Transverse colon (tissue), 4 donors: Measurements from ENCODE around the gene B9D1.

Experiments
- CTCF ChIP-seq, 5 experiments: fragments of 200-600 bp in 3 of 5; fragments of 450-650 bp in 2 of 5; sonication (generic) in 3 of 5; IDR thresholded peaks; 1 replicate in 2 of 5; 2 replicates in 3 of 5; pipeline ENCODE4 v1.5.1; 2016 to 2017; ENCODE audit warnings: antibody characterized with exemption in 5 of 5, inconsistent platforms in 3 of 5, mild to moderate bottlenecking in 2 of 5, moderate library complexity in 1 of 5
- EP300 ChIP-seq: sonication (generic); formaldehyde crosslinking; IDR thresholded peaks from one replicate; pipeline ENCODE4 v1.6.1; 2017; ENCODE audit warnings: antibody characterized with exemption, low read depth
- POLR2A ChIP-seq: fragments of 450-650 bp; IDR thresholded peaks from one replicate; pipeline ENCODE4 v1.6.1; 2016; ENCODE audit warnings: antibody characterized with exemption, mild to moderate bottlenecking, moderate library complexity
- POLR2AphosphoS5 ChIP-seq, 3 donors: sonication (generic); formaldehyde crosslinking; IDR thresholded peaks; one replicate each; pipeline ENCODE4 v1.6.1; 2016; ENCODE audit warnings: antibody characterized with exemption in 3 of 3

- no peak for TF ChIP-seq EP300
- TF ChIP-seq CTCF (IDR thresholded peaks at IDR 0.05): no peak
- no peak for TF ChIP-seq POLR2A
- no peak for TF ChIP-seq POLR2AphosphoS5 (IDR thresholded peaks at IDR 0.05)
Measured at GRCh38 chr17:19371259-19372010, 8.9 kb upstream of the B9D1 start.
